SIG-M5 (cell line): ENCODE results near the gene SLC38A5.
"Not testable (repeated sequence)": the region's sequence is repeated elsewhere in the genome, so short reads cannot be mapped to it uniquely, and the experiment has no call there.

Experiments
- DNase-seq: peaks from one replicate; lab custom pipeline; 2025; lab: John Stamatoyannopoulos, UW

SLC38A5 gene

DNA sequence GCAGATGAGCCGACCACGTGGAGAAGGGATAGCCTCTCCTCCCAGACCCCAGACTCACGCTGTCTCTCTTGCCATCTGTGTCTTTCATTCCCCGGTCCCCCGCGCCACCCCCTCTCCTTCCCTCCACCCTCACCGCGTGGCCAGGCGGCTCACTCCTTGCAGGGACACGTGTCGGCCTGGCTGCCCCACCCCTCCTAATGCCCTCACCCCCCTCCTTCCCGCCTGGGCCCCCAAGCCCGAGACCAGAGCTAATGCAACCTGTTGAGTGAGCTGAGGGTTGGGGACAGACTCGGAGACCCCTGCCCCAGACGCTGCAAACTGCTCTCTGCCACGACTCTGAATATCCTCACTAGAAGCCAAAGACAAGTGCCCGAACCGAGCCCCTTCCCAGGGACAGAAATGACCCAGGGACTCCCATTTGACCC lies 1.8 kb downstream of the SLC38A5 start:
- no peak for DNase-seq

DNA sequence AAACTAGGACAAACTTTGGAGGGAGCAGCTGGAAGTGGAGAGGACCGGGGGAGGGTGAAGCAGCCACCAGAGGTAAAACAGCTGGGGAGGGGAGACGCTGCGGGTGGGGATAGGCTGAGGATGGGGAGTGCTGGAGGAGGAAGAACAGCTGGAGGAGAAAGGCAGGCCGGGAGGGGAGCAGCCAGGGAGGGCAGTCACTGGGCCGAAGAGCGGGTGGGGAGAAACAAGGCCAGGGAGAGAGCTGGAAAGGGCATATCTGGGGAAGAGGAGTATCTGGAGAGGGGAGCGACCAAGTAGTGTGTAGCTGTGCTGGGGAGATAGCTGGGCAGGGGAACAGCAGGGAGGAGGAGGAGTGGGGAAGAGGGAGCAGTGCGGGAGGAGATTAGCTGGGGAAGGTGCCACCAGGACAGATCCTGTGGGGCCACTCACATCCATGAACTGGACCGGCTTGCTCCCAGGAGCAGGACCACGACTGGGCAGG lies 2.7 kb downstream of the SLC38A5 start:
- no peak for DNase-seq

DNA sequence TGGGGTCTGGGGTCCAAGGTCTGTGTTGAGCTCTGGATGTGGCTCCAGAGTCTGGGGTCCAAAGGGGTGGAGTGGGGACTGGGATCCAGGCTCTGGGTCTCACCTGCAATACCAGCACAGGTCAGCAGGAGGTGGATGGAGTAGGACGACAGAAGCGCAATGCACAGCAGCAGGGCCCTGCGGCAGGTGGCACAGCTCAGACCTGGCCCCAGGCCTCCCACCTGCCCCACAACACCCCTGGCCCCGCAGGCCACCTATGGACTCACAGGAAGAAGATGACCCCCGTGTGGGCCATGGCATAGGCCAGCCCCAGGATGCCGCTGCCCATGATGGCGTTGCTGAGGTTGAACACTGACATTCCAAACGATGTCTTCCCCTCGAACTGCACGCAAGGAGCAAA lies 3.4 kb downstream of the SLC38A5 start:
- DNase-seq: no peak

DNA sequence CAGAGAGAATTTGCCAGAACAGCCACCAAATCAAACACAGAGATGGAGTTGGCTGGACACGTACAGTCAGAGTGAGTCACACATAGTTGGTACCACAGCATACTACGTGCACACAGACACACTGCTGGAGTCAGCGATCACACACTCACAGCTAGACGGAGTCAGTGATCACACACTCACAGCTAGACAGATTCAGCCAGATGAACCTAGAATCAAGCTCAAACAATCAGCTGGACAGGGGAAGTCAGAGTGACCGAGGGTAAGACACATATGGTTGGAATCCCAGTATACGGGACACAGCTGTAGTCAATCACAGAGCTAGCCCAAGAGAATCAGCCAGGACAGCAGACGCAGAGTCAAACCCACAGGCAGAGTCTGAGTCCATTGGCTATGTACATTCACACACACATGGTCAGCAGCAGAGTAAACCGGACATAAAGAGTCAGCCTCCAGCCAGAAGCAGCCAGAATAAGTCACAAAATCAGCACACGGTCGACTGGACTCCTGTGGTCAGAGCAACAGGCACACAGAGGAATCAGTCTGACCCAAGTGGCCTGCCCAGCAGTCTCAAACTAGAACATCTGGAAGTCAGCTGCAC lies 4.6 kb downstream of the SLC38A5 start:
- no peak for DNase-seq

DNA sequence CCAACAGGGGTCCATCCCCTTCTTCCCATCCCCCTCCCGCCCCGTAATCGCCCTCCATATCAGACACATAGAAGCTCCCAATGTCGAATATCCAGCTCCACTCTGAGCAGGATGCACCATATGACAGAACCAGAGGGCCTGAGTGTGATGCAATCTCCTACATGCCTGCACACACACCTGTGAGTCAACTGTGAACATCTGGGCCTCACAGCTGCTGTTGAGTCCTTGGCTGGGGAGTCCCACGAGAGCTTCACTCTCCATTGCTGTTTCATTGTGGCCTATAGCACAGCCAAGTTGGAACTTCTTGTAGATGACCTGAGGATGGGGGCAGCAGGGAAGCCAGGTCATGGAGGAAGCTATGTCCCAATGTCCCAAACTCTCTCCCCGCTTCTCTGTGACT lies 8.2 kb downstream of the SLC38A5 start:
- no peak for DNase-seq

DNA sequence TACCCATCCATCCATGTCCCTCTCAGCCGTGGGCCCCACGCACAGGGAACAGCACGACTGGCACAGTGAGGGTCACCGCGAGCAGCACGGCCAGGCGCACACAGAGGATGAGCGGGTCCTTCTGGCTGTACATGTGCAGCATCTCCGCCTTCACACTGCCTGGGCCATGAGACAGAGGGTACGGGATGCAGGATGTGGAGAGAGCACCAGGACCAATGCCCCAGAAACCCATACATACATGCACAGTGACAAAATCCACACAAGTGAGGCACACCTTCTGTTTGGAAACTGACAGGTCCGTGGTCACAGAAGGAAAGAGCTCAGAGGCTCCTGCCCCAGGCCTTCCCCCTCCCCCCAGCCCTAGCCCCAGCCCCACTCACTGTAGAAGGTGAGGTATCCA lies 9.5 kb downstream of the SLC38A5 start:
- no peak for DNase-seq

DNA sequence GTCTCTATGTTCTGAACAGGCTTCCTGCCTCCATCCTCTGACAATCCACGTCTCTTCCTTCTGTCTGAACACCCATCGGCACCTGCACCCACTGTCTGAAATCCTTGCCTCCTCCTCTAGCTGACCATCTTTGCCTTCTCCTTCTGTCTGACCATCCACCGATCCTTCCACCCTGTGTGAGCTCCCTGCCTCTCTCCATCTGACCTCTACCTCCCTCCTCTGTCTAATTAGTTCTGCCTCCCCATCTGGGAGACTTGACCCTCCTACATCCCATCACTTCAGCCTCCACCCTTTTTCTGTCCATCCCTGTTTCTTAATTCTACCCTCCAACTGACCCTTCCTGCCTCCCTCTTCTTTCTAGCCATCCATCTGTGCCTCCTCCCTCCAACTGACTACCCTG lies 10.0 kb downstream of the SLC38A5 start:
- DNase-seq: no peak

DNA sequence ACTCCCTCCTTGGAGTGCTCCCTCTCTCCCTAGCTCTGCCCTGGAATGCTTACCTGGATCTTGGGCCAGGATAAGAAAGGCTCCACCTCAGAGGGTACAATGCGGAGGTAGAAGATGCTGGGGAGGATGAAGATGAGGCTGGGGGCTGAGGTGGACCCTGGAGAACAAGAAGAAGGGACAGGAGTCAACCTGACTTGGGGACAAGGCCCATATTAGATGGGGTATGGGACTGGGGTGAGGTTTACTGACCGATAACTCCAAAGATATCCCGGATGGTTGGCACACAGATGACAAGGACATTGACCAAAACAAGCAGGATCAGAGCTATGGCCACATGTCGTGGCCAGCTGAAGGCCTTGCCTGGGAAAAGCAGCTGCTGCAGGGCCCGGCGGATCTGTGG lies 10.6 kb downstream of the SLC38A5 start:
- no peak for DNase-seq

DNA sequence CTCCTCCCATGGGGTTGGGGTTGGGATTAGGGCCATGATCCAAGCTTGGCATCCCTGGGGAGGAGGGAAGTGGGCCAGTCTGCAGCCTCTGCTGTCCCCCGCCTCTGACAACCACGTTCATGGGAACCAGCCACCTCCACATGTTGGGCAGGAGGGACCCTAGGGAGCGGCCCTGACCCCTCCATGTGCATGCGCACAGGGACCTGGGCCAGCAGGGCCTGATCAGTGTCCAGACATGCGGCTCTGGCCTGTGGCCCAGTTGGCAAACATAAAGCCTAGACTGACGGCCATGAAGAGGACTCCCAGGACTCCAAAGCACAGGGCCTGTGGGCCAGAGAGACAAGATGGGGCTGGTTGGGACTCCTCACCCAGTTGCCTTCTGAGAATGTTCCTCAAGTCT lies 11.3 kb downstream of the SLC38A5 start:
- no peak for DNase-seq

DNA sequence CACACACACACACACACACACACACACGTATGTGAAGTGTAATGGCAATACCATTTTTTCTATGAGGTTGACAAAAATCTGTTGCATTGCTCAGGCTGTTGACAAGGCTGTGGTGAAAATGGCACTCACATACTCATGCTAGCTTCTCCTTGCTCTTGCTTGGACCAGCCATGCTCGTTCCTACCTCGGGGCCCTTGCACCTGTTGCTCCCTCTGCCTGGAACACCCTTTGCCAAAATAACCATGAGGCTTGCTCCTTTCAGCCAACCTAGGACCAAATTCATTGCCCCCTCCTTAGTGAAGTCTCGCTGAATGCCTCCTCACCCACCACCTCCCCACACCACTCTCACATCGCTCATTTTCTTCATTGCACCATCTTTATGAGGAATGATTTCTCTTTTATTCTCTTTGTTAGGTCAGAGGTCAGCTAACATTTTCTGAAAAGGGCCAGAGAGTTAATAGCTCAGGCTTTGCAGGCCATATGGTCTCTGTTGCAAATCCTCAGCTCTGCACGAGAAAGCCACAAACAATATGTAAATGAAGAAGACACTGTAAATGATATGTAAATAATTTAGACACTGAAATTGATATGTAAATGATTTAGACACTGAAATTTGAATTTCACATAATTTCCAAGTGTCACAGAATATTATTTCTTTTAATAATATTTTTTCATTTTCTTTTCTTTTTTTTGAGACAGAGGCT lies 13.3 kb downstream of the SLC38A5 start:
- no peak for DNase-seq

DNA sequence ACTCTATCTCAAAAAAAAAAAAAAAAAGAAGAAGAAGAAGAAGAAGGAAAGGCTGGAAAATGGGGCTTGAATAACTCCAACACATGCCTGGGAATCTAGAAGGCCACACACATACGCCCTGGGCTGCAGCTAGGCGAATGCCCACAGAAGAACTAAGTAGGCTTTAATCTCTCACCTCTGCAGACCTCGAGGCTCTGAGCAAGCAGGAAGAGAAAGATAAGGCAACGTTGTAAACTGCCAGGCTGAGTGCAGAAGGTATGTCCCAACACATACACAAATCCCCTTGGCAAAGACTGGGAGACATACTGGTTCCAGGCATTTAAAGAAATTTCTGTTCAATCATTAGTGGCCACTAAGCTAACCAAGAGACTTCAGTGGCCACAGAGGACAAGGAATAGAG lies 18.4 kb downstream of the SLC38A5 start:
- no peak for DNase-seq

DNA sequence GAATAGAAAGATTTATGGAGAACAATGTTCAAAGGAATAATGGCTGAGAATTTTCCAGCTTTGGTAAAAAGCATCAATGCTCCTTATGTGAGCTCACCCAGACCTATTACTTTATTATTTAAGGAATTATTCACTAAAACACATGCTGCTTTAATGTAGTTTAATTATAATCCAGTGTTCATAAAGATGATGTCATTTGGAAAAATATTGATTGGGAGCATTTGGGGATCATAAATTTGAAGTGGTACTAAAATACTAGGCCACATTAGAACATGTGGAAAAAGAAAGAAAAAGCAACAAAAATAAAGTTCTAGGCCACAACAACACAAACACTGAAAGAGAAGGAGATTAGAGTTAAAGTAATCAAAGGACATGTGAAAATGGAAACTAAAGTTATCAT lies 20.0 kb downstream of the SLC38A5 start:
- no peak for DNase-seq

DNA sequence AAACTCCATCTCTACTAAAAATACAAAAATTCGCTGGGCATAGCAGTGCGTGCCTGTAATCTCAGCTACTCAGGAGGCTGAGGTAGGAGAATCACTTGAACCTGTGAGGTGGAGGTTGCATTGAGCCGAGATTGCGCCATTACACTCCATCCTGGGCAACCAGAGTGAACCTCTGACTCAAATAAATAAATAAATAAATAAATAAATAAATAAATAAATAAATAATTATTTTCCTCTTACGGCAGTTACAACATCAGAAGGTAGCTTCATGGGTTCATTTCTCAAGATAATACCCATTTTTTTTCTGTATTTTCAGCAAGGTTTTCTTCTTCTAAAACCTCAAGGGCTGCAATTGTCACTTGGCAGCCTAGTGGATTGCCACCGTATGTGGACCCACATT lies 22.9 kb downstream of the SLC38A5 start:
- not testable (repeated sequence) for DNase-seq

DNA sequence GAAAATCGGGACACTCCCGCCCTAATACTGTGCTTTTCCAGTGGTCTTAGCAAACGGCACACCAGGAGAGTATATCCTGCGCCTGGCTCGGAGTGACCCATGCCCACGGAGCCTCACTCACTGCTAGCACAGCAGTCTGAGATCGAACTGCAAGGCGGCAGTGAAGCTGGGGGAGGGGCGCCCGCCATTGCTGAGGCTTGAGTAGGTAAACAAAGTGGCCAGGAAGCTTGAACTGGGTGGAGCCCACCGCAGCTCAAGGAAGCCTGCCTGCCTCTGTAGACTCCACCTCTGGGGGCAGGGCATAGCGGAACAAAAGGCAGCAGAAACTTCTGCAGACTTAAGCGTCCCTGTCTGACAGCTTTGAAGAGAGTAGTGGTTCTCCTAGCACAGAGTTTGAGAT lies 36.3 kb downstream of the SLC38A5 start:
- not testable (repeated sequence) for DNase-seq

DNA sequence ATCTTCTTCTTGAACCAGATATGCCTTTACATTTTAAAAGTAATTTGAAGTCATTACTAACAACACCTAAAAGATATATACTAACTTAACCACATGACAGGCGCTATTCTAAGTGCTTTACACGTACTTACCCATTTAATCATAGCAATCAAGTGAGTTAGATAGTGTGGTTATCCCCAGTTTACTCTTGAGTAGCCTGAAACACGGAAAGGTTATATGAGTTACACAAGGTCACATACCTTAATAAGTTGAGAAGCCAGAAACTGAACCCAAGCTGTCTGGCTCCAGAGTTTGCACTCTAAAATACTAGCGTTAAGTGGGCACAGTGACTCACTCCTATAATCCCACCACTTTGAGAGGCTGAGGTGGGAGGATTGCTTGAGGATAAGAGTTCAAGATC lies 39.9 kb downstream of the SLC38A5 start:
- not testable (repeated sequence) for DNase-seq

DNA sequence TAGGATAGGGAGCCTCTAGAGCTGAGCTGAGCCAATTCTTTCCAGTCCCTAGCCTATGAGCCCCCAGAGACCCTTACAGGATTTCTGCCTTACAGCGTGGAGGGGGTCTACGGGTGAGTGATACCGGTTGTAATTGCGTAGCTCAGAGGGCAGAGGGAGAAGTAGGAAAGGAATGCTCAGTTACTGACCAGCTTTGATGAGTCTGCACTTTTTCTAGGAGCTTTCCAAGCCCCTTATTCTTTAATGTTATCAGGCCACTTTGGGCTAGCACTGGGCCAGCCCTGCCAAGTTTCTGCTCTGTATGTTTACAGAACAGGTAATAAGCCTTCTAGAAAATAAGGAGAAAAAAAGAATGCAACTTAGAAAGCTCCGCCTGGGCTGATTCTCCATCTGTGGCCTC lies 40.5 kb downstream of the SLC38A5 start:
- not testable (repeated sequence) for DNase-seq

DNA sequence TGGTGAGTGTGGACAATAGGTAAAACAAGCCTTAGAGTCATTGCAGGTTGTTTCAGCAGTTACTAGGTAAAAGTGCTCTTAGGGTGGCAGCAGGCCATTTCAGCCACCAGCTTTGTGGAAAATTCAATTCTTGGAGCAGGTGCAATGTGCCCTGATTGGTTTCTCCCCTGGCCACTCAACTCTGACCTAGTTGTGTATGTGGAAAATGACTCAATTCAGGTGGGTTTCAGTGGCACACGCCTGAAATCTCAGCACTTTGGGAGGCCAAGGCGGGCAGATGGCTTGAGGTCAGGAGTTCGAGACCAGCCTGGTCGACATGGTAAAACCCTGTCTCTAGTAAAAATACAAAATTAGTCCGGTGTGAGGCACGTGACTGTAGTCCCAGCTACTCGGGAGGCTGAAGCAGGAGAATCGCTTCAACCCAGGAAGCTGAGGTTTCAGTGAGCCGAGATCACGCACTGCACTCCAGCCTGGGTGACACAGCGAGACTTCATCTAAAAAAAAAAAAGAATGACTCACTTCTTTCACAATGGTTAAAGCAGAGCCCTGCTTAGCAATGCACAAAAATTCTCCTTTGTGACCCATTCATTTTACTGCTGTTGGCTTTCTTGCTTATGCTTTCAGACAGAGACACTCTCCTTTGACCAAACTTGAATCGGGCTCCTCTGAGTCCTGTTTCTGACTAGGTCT lies 42.9 kb downstream of the SLC38A5 start:
- DNase-seq: not testable (repeated sequence)

DNA sequence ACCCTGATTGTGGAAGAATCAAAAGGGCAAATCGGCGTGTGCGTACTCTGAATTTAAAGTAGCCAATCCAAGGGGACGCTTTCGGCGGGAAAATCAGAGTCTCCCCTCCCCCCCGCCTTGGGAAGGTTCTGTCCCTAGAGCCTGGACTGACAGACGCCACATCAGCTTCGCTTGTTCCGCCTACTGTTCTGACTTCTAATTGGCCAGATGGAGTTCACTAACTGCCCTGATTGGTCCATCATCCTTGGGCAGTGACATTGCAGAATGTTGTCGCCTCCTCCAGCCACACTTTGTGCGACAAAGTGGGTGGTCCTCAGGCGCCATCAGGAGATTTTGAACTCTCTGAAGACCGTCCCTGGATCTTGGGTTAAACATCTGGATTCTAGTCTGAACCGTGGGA lies 58.2 kb downstream of the SLC38A5 start, which contains the start of gene SSX4B:
Gene SSX4B (minus strand): TSS at position 101 of the 400 bp plus-strand sequence. CDS start 588 bp downstream, outside the sequence.
- not testable (repeated sequence) for DNase-seq
